Activated CD4-positive, alpha-beta T cell treated with anti-CD3 and anti-CD28 coated beads, Interleukin-2, amount 10 ng/mL, durations not matched to agents 24 days and 14 days (primary cell): ENCODE data around the gene HTATSF1. TPM values are rescaled to one million over a fixed set of nuclear protein-coding genes. Genes with fewer than 3 reads are reported as not detected.

Experiments used
- DNase-seq: peaks from one replicate; pipeline ENCODE4 v3.0.0; 2022
- H3K27ac Mint-ChIP-seq: one replicate; pipeline ENCODE4 v1.8.0; 2022; ENCODE audit warnings: mild to moderate bottlenecking, mixed read lengths
- H3K27me3 Mint-ChIP-seq: one replicate; pipeline ENCODE4 v1.8.0; 2022; ENCODE audit warnings: mixed read lengths
- H3K36me3 Mint-ChIP-seq: one replicate; pipeline ENCODE4 v1.8.0; 2022; ENCODE audit warnings: low read depth, mild to moderate bottlenecking, mixed read lengths
- H3K4me1 Mint-ChIP-seq: one replicate; pipeline ENCODE4 v1.8.0; 2021; ENCODE audit warnings: mixed read lengths
- H3K4me3 Mint-ChIP-seq: one replicate; pipeline ENCODE4 v1.8.0; 2022; ENCODE audit warnings: mild to moderate bottlenecking, moderate library complexity, mixed read lengths
- H3K9me3 Mint-ChIP-seq: one replicate; pipeline ENCODE4 v1.8.0; 2021; ENCODE audit warnings: mixed read lengths
- intact Hi-C: fragments of 100-400 bp; cut with micrococcal nuclease; formaldehyde crosslinking; loops from one replicate; pipeline ENCODE4 v1.15.1; 2023
- total RNA-seq: library from RNA; stranded (reverse); gene quantifications from 2 replicates; pipeline ENCODE4 v1.2.3, GENCODE V29; 2022

The HTATSF1 gene
- total RNA-seq, 1 donor from 2014 or later = 49.4 TPM

DNA sequence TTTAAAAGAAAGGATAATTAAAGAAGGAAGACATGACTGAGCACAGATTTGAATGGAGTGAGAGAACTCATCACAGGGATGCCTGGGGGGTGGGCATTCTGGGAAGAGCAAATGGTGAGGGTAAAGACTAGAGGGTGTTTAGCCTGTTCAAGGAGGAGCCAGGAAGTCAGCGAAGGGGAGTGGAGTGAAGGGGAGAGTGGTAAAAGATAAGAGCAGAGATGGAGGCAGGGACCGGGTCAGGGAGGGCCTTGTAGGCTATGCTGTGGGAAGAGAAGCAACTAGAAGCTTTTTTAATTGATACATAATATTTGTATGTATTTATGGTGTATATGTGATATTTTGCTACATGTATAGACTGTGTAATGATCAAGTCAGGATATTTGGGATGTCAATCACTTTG lies 32.4 kb downstream of the HTATSF1 start:
- peaks cover 5% of the 10 kb centered on the region for H3K4me1 Mint-ChIP-seq
- intact Hi-C loops = no loop called here
- no peak overlapping the region for H3K27ac Mint-ChIP-seq
- no peak for DNase-seq
- no peaks in the 10 kb centered on the region for H3K27me3 Mint-ChIP-seq
- H3K9me3 Mint-ChIP-seq = peaks cover 6% of the 10 kb centered on the region
- H3K4me3 Mint-ChIP-seq = no peak overlapping the region
- no peaks in the 10 kb centered on the region for H3K36me3 Mint-ChIP-seq

DNA sequence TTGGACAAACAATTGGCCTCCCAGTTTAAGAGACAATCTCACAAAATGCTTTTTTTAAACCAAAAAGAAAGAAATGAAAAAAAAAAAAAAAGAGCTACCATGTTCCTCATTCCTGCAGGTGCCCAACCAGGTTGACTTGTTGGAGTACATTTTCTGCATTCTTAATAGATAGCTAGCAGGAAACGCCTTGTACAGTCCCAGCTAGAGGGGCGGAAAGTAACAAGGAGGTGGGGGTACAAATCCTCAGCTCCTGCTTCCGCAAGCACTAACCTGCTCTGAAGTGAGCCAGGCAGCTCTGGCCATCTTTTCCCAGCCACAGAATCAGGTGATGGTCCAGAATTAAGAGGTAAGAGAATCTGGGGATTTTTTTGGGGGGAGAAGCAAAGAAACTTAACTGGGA lies 34.6 kb downstream of the HTATSF1 start, which contains the start of gene VGLL1:
Gene VGLL1, plus strand, starts transcription at position 265 of the 400 bp plus-strand sequence. CDS start 3,806 bp downstream, outside the sequence.
- Mint-ChIP-seq H3K36me3 (no peaks in the 10 kb centered on the region), H3K27ac (no peak within 1 kb of the TSS), H3K4me1 (peaks cover 7% of the 10 kb centered on the region), H3K4me3 (no peak within 1 kb of the TSS), H3K9me3 (peaks cover 4% of the 10 kb centered on the region), H3K27me3 (peaks cover 4% of the 10 kb centered on the region)
- DNase-seq = no peak
- intact Hi-C loops = no loop called here

- H3K27ac Mint-ChIP-seq = no peak overlapping the region
- H3K36me3 Mint-ChIP-seq = no peaks in the 10 kb centered on the region
- H3K4me3 Mint-ChIP-seq = no peak overlapping the region
- H3K27me3 Mint-ChIP-seq = peaks cover 4% of the 10 kb centered on the region
- intact Hi-C loops = no loop called here
- H3K4me1 Mint-ChIP-seq = peaks cover 7% of the 10 kb centered on the region
- DNase-seq = no peak
- H3K9me3 Mint-ChIP-seq = no peaks in the 10 kb centered on the region
Observed at GRCh38 chrX:136534131-136534530, 36.7 kb downstream of the HTATSF1 start.

DNA sequence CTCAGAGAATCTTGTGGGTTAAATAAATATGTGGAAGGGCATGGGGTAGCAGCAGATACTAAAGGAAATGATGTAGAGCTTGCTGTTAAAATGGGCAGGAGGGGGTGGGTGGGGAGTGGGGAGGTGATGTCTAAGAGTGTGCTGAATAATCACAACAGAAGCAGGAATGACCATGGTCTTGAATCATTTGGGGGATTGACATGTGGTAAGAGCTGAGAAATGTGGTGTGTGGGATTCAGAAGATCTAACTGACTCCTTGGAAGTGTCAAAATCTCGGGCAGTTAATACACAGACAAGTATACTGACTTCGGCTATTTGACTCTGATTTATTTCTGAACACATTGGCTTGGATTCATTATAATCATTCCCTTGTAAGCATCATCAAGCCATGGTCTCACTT lies 41.4 kb downstream of the HTATSF1 start:
- peaks cover 4% of the 10 kb centered on the region for H3K27me3 Mint-ChIP-seq

DNA sequence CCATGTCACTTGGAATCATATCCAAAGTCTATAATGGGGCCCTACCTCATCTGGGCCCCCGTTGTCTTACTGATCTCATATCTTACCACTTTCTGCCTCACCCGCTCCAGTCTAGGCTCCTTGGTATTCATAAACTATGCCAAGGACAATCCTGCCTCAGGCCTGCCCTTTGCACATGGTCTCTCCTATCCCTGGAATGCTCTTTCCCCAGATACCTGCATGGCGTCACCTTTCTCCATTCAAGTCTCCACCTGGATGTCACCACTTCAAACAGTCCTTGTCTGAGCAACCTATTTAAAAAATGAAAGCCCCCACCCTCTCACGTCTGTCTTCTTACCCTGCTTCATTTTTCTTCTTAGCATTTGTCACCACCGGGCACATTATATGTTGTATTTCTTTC lies 42.8 kb downstream of the HTATSF1 start:
- no peak overlapping the region for H3K27ac Mint-ChIP-seq
- no peak for DNase-seq
- H3K27me3 Mint-ChIP-seq = peaks cover 4% of the 10 kb centered on the region
- peaks cover 6% of the 10 kb centered on the region for H3K9me3 Mint-ChIP-seq
- intact Hi-C loops = no loop called here
- no peak overlapping the region for H3K4me3 Mint-ChIP-seq
- peaks cover 11% of the 10 kb centered on the region for H3K4me1 Mint-ChIP-seq
- no peaks in the 10 kb centered on the region for H3K36me3 Mint-ChIP-seq

More for the DNA sequence above, 41.4 kb downstream of the HTATSF1 start:
- no peaks in the 10 kb centered on the region for H3K36me3 Mint-ChIP-seq
- H3K4me1 Mint-ChIP-seq = peaks cover 3% of the 10 kb centered on the region
- DNase-seq = no peak
- H3K27ac Mint-ChIP-seq = no peak overlapping the region
- peaks cover 6% of the 10 kb centered on the region for H3K9me3 Mint-ChIP-seq
- intact Hi-C loops = no loop called here
- H3K4me3 Mint-ChIP-seq = no peak overlapping the region

- Mint-ChIP-seq H3K27ac (no peak overlapping the region), H3K36me3 (no peaks in the 10 kb centered on the region), H3K4me3 (no peak overlapping the region), H3K27me3 (peaks cover 4% of the 10 kb centered on the region), H3K4me1 (peaks cover 19% of the 10 kb centered on the region), H3K9me3 (peaks cover 6% of the 10 kb centered on the region)
- no peak for DNase-seq
- intact Hi-C loops = no loop called here
Observed at GRCh38 chrX:136541294-136541693, 43.9 kb downstream of the HTATSF1 start.

GRCh38 chrX:136542281-136542680 lies 44.9 kb downstream of the HTATSF1 start:
- Mint-ChIP-seq H3K9me3 (peaks cover 6% of the 10 kb centered on the region), H3K4me1 (peaks cover 24% of the 10 kb centered on the region), H3K27me3 (no peaks in the 10 kb centered on the region), H3K36me3 (no peaks in the 10 kb centered on the region), H3K27ac (no peak overlapping the region), H3K4me3 (no peak overlapping the region)
- intact Hi-C loops = no loop called here
- DNase-seq = no peak

DNA sequence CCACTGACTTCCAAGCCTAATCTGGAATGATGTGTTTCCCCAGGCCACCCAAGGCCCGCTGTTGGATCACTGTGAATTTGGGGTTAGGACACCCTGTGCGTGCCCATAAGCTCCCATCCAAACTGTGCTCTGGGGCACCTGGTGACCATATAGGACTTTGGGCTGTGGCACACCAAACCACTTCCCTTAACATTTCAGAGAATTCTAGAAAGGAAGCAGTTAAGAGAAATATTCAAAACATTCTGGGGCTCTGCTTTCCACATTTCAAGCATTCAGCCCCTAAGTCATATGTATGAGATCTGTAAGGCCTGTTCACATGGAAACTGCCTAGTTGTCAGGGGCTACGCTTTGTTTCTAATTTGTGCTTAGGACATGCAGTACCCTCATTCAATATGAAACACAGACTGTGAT lies 49.0 kb downstream of the HTATSF1 start:
- no peak overlapping the region for H3K4me3 Mint-ChIP-seq
- DNase-seq = peak; percentile 76
- no peaks in the 10 kb centered on the region for H3K27me3 Mint-ChIP-seq
- no peaks in the 10 kb centered on the region for H3K36me3 Mint-ChIP-seq
- H3K9me3 Mint-ChIP-seq = peaks cover 6% of the 10 kb centered on the region
- intact Hi-C loops = no loop called here
- H3K27ac Mint-ChIP-seq = peak overlapping the region; percentile 72
- peaks cover 29% of the 10 kb centered on the region for H3K4me1 Mint-ChIP-seq

GRCh38 chrX:136549226-136549625 lies 51.8 kb downstream of the HTATSF1 start:
- no peaks in the 10 kb centered on the region for H3K36me3 Mint-ChIP-seq
- intact Hi-C loops = no loop called here
- H3K4me3 Mint-ChIP-seq = no peak overlapping the region
- H3K9me3 Mint-ChIP-seq = no peaks in the 10 kb centered on the region
- peaks cover 27% of the 10 kb centered on the region for H3K4me1 Mint-ChIP-seq
- no peak for DNase-seq
- no peaks in the 10 kb centered on the region for H3K27me3 Mint-ChIP-seq
- H3K27ac Mint-ChIP-seq = no peak overlapping the region

DNA sequence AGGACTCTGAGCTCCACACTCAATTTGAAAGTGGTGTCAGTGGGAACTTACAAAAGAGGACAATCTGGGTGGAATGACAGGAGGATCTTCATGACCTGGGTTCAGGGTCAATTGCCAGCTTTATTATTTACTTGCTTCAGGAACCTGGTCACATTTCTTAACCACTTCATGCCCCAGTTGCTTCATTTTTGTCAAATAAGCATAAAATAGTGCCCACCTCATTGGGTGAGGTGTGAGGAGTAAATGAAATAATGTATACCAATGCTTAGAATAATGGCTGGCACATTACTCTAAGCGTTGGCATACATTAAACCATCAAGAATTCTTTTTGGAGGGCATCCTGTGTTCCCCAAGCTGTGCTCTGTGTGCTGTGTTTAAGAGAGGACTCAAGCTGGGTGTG lies 54.0 kb downstream of the HTATSF1 start:
- no peak for DNase-seq
- Mint-ChIP-seq H3K27ac (no peak overlapping the region), H3K36me3 (no peaks in the 10 kb centered on the region), H3K4me1 (peaks cover 10% of the 10 kb centered on the region), H3K4me3 (no peak overlapping the region), H3K27me3 (no peaks in the 10 kb centered on the region), H3K9me3 (no peaks in the 10 kb centered on the region)
- intact Hi-C loops = no loop called here

- intact Hi-C loops = no loop called here
- Mint-ChIP-seq H3K36me3 (no peaks in the 10 kb centered on the region), H3K4me3 (no peak overlapping the region), H3K9me3 (no peaks in the 10 kb centered on the region), H3K27me3 (peaks cover 8% of the 10 kb centered on the region), H3K27ac (no peak overlapping the region), H3K4me1 (no peaks in the 10 kb centered on the region)
- no peak for DNase-seq
Observed at GRCh38 chrX:136555694-136556093, 58.3 kb downstream of the HTATSF1 start.

Other genes with a start within 250 kb of the HTATSF1 start
- gene MAP7D3, start 246.2 kb upstream of the HTATSF1 start, total RNA-seq = 24.5 and 26.7 TPM in 2 replicates
- not detected in 2 replicates for gene ADGRG4, start 196.6 kb upstream of the HTATSF1 start, total RNA-seq
- not detected in 2 replicates for gene BRS3, start 9.6 kb upstream of the HTATSF1 start, total RNA-seq
- not detected in 2 replicates for gene VGLL1, start 34.6 kb downstream of the HTATSF1 start, total RNA-seq
- 178 and 181 TPM in 2 replicates for gene CD40LG, start 150.6 kb downstream of the HTATSF1 start, total RNA-seq